GM23338 (cell line): ENCODE results near the gene ELMO3. TPM values are rescaled to one million over a fixed set of nuclear protein-coding genes. Genes with fewer than 3 reads are reported as not detected.
A peak's percentile ranks its signal among the peaks of the same experiment; 100 is the strongest.

Experiments
- ATAC-seq: fragments of 200-7000 bp; cut with Tn5 transposase; 3 replicates; pipeline ENCODE4 v1.9.1; 2020
- DNase-seq: peaks from one replicate; pipeline ENCODE4 v3.0.0-alpha.2; 2015; ENCODE audit warnings: low spot score
- H2AFZ ChIP-seq: fragments of 200-600 bp; sonication (generic); 2 replicates; pipeline ENCODE4 v1.8.0; 2016; ENCODE audit warnings: antibody characterized with exemption, mild to moderate bottlenecking, moderate library complexity
- H3F3A ChIP-seq: fragments of 200-600 bp; sonication (generic); replicated peaks from 2 replicates; pipeline ENCODE4 v1.8.0; 2017; ENCODE audit warnings: antibody characterized with exemption, mixed run types, low read depth
- H3K27ac ChIP-seq: fragments of 200-600 bp; sonication (generic); 2 replicates; pipeline ENCODE4 v1.6.1; 2016; ENCODE audit warnings: low read depth
- H3K27me3 ChIP-seq: fragments of 200-600 bp; sonication (generic); 2 replicates; pipeline ENCODE4 v1.8.0; 2016; ENCODE audit warnings: mild to moderate bottlenecking, mixed run types, moderate library complexity; ENCODE audit not compliant: insufficient read depth
- H3K36me3 ChIP-seq: fragments of 200-600 bp; sonication (generic); 2 replicates; pipeline ENCODE4 v1.8.0; 2016; ENCODE audit warnings: mild to moderate bottlenecking; ENCODE audit not compliant: insufficient read depth
- H3K4me1 ChIP-seq: fragments of 200-600 bp; sonication (generic); 2 replicates; pipeline ENCODE4 v1.8.0; 2016; ENCODE audit warnings: mild to moderate bottlenecking, moderate library complexity; ENCODE audit not compliant: insufficient read depth
- H3K4me2 ChIP-seq: fragments of 200-600 bp; sonication (generic); 2 replicates; pipeline ENCODE4 v1.7.1; 2017; ENCODE audit warnings: mixed run types
- H3K4me3 ChIP-seq: fragments of 200-600 bp; sonication (generic); 2 replicates; pipeline ENCODE4 v1.6.1; 2016; ENCODE audit warnings: mixed run types
- H3K79me2 ChIP-seq: fragments of 200-600 bp; sonication (generic); replicated peaks from 2 replicates; pipeline ENCODE4 v1.8.0; 2017; ENCODE audit warnings: mild to moderate bottlenecking; ENCODE audit not compliant: insufficient read depth
- H3K9me2 ChIP-seq: fragments of 200-600 bp; sonication (generic); 2 replicates; pipeline ENCODE4 v1.8.0; 2017; ENCODE audit not compliant: insufficient read depth
- H4K20me1 ChIP-seq: fragments of 200-600 bp; sonication (generic); replicated peaks from 2 replicates; pipeline ENCODE4 v1.8.0; 2017; ENCODE audit warnings: mild to moderate bottlenecking; ENCODE audit not compliant: insufficient read depth
- H3K27ac Mint-ChIP-seq: 2 replicates; pipeline ENCODE4 v1.8.0; 2020; ENCODE audit warnings: inconsistent platforms, mild to moderate bottlenecking, moderate library complexity, mixed read lengths
- H3K27me3 Mint-ChIP-seq: 3 replicates; pipeline ENCODE4 v1.8.0; 2022; ENCODE audit warnings: low read depth, mild to moderate bottlenecking, moderate library complexity, mixed read lengths, inconsistent platforms; ENCODE audit not compliant: insufficient read depth, poor library complexity
- H3K36me3 Mint-ChIP-seq: 3 replicates; pipeline ENCODE4 v1.8.0; 2021; ENCODE audit warnings: low read depth, mild to moderate bottlenecking, inconsistent platforms, moderate library complexity, mixed read lengths
- H3K4me1 Mint-ChIP-seq: 3 replicates; pipeline ENCODE4 v1.8.0; 2020; ENCODE audit warnings: mild to moderate bottlenecking, inconsistent platforms, mixed read lengths
- H3K4me3 Mint-ChIP-seq: 3 replicates; pipeline ENCODE4 v1.8.0; 2021; ENCODE audit warnings: moderate library complexity, mild to moderate bottlenecking, inconsistent platforms, mixed read lengths
- H3K9me3 Mint-ChIP-seq: 3 replicates; pipeline ENCODE4 v1.8.0; 2020; ENCODE audit warnings: moderate library complexity, mild to moderate bottlenecking, inconsistent platforms, mixed read lengths
- CREB1 ChIP-seq: fragments of 250-450 bp; sonication (Bioruptor Pico); IDR thresholded peaks from 2 replicates; pipeline ENCODE4 v1.5.0; 2020; ENCODE audit warnings: low read depth, mild to moderate bottlenecking, moderate library complexity
- ETS1 ChIP-seq: IDR thresholded peaks from 2 replicates; pipeline ENCODE4 v1.6.1; 2016; ENCODE audit warnings: antibody characterized with exemption
- EZH2 ChIP-seq: fragments of 200-600 bp; sonication (generic); IDR thresholded peaks from one replicate; pipeline ENCODE4 v1.8.0; 2017; ENCODE audit warnings: antibody characterized with exemption, mild to moderate bottlenecking, low read depth; ENCODE audit not compliant: unreplicated experiment
- EZH2phosphoT487 ChIP-seq: fragments of 200-600 bp; sonication (generic); IDR thresholded peaks from one replicate; pipeline ENCODE4 v1.8.1; 2018; ENCODE audit warnings: antibody characterized with exemption; ENCODE audit not compliant: unreplicated experiment
- JUNB ChIP-seq: IDR thresholded peaks from one replicate; pipeline ENCODE4 v1.6.1; 2016; ENCODE audit warnings: antibody characterized with exemption; ENCODE audit not compliant: unreplicated experiment
- NANOG ChIP-seq: IDR thresholded peaks from 2 replicates; pipeline ENCODE4 v1.6.1; 2016; ENCODE audit warnings: antibody characterized with exemption, borderline replicate concordance
- POLR2AphosphoS5 ChIP-seq: IDR thresholded peaks from 2 replicates; pipeline ENCODE4 v1.6.1; 2016; ENCODE audit warnings: antibody characterized with exemption, low read depth
- REST ChIP-seq: IDR thresholded peaks from one replicate; pipeline ENCODE4 v1.6.1; 2018; ENCODE audit warnings: antibody characterized with exemption; ENCODE audit not compliant: unreplicated experiment
- STAT1 ChIP-seq: IDR thresholded peaks from one replicate; pipeline ENCODE4 v1.6.1; 2016; ENCODE audit warnings: antibody characterized with exemption; ENCODE audit not compliant: unreplicated experiment
- ZNF114 ChIP-seq: fragments of 250-450 bp; sonication (Bioruptor Pico); IDR thresholded peaks from 2 replicates; pipeline ENCODE4 v1.5.0; 2020; ENCODE audit warnings: mild to moderate bottlenecking, moderate library complexity
- ZNF331 ChIP-seq: fragments of 250-450 bp; sonication (Bioruptor Pico); IDR thresholded peaks from 2 replicates; pipeline ENCODE4 v1.5.0; 2020; ENCODE audit warnings: low read depth, mild to moderate bottlenecking, moderate library complexity
- polyA plus RNA-seq: library from polyadenylated mRNA; unstranded; fragments of >200 nt; fragmentation: Nextera tagmentation; extraction: Ambion mirVana; gene quantifications from 2 replicates; pipeline ENCODE4 v1.2.1, GENCODE V29; 2016
- total RNA-seq: library from RNA; depleted of rRNA; stranded (reverse); fragments of >200 nt; shearing (Covaris generic); gene quantifications from 2 replicates; pipeline ENCODE4 v1.2.3, GENCODE V29; 2014
- TF ChIP-seq, protein P1 (sequence below), 2 experiments: fragments of 200-600 bp in 1 of 2; sonication (generic) in 1 of 2; conservative IDR thresholded peaks; 2 replicates each; pipeline versions ENCODE4 v1.5.1 to v1.6.1; 2016 to 2017; ENCODE audit warnings: antibody characterized with exemption in 2 of 2, low read depth in 2 of 2, mild to moderate bottlenecking in 2 of 2, moderate library complexity in 1 of 2
- TF ChIP-seq, protein P2 (sequence below): fragments of 250-450 bp; sonication (Bioruptor Pico); IDR thresholded peaks from 2 replicates; pipeline ENCODE4 v1.5.0; 2020; ENCODE audit warnings: mild to moderate bottlenecking, moderate library complexity

Gene ELMO3
- total and polyA plus RNA-seq, 2 experiments from 2014 or later, result 4.7 to 16.2 TPM

GRCh38 chr16:67191411-67191994 lies 7.4 kb upstream of the ELMO3 start:
- H3K4me1 Mint-ChIP-seq, result peaks cover 24% of the 10 kb centered on the region

More at GRCh38 chr16:67191411-67191994, 7.4 kb upstream of the ELMO3 start:
- Mint-ChIP-seq H3K9me3 (no peaks in the 10 kb centered on the region), H3K27me3 (peaks cover 11% of the 10 kb centered on the region), H3K4me3 (peak overlapping the region; percentile 93), H3K27ac (no peak overlapping the region), H3K36me3 (peaks cover 33% of the 10 kb centered on the region)
- peak overlapping the region; percentile 97 for H3K4me3 ChIP-seq
- TF ChIP-seq EZH2phosphoT487, result no peak
- TF ChIP-seq, protein P1, sequence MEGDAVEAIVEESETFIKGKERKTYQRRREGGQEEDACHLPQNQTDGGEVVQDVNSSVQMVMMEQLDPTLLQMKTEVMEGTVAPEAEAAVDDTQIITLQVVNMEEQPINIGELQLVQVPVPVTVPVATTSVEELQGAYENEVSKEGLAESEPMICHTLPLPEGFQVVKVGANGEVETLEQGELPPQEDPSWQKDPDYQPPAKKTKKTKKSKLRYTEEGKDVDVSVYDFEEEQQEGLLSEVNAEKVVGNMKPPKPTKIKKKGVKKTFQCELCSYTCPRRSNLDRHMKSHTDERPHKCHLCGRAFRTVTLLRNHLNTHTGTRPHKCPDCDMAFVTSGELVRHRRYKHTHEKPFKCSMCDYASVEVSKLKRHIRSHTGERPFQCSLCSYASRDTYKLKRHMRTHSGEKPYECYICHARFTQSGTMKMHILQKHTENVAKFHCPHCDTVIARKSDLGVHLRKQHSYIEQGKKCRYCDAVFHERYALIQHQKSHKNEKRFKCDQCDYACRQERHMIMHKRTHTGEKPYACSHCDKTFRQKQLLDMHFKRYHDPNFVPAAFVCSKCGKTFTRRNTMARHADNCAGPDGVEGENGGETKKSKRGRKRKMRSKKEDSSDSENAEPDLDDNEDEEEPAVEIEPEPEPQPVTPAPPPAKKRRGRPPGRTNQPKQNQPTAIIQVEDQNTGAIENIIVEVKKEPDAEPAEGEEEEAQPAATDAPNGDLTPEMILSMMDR (conservative IDR thresholded peaks at IDR 0.05; ENCODE audit: low read depth in 2 of 2), result no peak
- no peak for TF ChIP-seq ZNF331
- TF ChIP-seq ZNF114, result no peak
- no peak for TF ChIP-seq EZH2
- no peak for TF ChIP-seq CREB1
- TF ChIP-seq STAT1, result no peak
- no peak for TF ChIP-seq ETS1
- no peak for TF ChIP-seq REST
- TF ChIP-seq, protein P2, sequence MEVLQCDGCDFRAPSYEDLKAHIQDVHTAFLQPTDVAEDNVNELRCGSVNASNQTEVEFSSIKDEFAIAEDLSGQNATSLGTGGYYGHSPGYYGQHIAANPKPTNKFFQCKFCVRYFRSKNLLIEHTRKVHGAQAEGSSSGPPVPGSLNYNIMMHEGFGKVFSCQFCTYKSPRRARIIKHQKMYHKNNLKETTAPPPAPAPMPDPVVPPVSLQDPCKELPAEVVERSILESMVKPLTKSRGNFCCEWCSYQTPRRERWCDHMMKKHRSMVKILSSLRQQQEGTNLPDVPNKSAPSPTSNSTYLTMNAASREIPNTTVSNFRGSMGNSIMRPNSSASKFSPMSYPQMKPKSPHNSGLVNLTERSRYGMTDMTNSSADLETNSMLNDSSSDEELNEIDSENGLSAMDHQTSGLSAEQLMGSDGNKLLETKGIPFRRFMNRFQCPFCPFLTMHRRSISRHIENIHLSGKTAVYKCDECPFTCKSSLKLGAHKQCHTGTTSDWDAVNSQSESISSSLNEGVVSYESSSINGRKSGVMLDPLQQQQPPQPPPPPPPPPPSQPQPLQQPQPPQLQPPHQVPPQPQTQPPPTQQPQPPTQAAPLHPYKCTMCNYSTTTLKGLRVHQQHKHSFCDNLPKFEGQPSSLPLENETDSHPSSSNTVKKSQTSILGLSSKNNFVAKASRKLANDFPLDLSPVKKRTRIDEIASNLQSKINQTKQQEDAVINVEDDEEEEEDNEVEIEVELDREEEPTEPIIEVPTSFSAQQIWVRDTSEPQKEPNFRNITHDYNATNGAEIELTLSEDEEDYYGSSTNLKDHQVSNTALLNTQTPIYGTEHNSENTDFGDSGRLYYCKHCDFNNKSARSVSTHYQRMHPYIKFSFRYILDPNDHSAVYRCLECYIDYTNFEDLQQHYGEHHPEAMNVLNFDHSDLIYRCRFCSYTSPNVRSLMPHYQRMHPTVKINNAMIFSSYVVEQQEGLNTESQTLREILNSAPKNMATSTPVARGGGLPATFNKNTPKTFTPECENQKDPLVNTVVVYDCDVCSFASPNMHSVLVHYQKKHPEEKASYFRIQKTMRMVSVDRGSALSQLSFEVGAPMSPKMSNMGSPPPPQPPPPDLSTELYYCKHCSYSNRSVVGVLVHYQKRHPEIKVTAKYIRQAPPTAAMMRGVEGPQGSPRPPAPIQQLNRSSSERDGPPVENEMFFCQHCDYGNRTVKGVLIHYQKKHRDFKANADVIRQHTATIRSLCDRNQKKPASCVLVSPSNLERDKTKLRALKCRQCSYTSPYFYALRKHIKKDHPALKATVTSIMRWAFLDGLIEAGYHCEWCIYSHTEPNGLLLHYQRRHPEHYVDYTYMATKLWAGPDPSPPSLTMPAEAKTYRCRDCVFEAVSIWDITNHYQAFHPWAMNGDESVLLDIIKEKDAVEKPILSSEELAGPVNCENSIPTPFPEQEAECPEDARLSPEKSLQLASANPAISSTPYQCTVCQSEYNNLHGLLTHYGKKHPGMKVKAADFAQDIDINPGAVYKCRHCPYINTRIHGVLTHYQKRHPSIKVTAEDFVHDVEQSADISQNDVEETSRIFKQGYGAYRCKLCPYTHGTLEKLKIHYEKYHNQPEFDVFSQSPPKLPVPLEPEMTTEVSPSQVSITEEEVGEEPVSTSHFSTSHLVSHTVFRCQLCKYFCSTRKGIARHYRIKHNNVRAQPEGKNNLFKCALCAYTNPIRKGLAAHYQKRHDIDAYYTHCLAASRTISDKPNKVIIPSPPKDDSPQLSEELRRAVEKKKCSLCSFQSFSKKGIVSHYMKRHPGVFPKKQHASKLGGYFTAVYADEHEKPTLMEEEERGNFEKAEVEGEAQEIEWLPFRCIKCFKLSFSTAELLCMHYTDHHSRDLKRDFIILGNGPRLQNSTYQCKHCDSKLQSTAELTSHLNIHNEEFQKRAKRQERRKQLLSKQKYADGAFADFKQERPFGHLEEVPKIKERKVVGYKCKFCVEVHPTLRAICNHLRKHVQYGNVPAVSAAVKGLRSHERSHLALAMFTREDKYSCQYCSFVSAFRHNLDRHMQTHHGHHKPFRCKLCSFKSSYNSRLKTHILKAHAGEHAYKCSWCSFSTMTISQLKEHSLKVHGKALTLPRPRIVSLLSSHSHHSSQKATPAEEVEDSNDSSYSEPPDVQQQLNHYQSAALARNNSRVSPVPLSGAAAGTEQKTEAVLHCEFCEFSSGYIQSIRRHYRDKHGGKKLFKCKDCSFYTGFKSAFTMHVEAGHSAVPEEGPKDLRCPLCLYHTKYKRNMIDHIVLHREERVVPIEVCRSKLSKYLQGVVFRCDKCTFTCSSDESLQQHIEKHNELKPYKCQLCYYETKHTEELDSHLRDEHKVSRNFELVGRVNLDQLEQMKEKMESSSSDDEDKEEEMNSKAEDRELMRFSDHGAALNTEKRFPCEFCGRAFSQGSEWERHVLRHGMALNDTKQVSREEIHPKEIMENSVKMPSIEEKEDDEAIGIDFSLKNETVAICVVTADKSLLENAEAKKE (CRISPR knock-in tag), result no peak
- TF ChIP-seq NANOG, result no peak
- TF ChIP-seq POLR2AphosphoS5, result no peak
- no peak for TF ChIP-seq JUNB
- H3K27me3 ChIP-seq, result peaks cover 3% of the 10 kb centered on the region; the same call in 1 of the 2 replicates
- peaks cover 16% of the 10 kb centered on the region; the same call in 1 of the 2 replicates for H3K36me3 ChIP-seq
- H3K4me2 ChIP-seq, result peak overlapping the region; percentile 62
- peaks cover 21% of the 10 kb centered on the region for H3K79me2 ChIP-seq
- no peak for DNase-seq
- H3K27ac ChIP-seq, result no peak overlapping the region
- H2AFZ ChIP-seq, result peak overlapping the region; percentile 96
- no peaks in the 10 kb centered on the region for H3K9me2 ChIP-seq
- H4K20me1 ChIP-seq, result peaks cover 18% of the 10 kb centered on the region
- no peak for ATAC-seq
- 0 out of 2 replicates have a peak, but pooled peaks cover 9% of the 10 kb centered on the region for H3F3A ChIP-seq
- peaks cover 7% of the 10 kb centered on the region; the same call in 1 of the 2 replicates for H3K4me1 ChIP-seq
